IPS-18a (cell line): ENCODE data around the gene NDEL1.

Source experiments
- H3K27ac ChIP-seq: one replicate; pipeline ENCODE4 v1.5.1; 2013; ENCODE audit warnings: low read length
- H3K27me3 ChIP-seq: one replicate; pipeline ENCODE4 v1.6.1; 2013; ENCODE audit warnings: mild to moderate bottlenecking, low read length; ENCODE audit not compliant: control insufficient read depth, insufficient read depth
- H3K36me3 ChIP-seq: one replicate; pipeline ENCODE4 v1.6.1; 2013; ENCODE audit warnings: low read depth, low read length; ENCODE audit not compliant: control insufficient read depth
- H3K4me1 ChIP-seq: one replicate; pipeline ENCODE4 v1.6.1; 2013; ENCODE audit warnings: low read depth, low read length; ENCODE audit not compliant: control insufficient read depth
- H3K4me3 ChIP-seq: one replicate; pipeline ENCODE4 v1.5.1; 2013; ENCODE audit warnings: low read length
- H3K9ac ChIP-seq: one replicate; pipeline ENCODE4 v1.6.1; 2013; ENCODE audit warnings: mild to moderate bottlenecking, low read length, moderate library complexity
- H3K9me3 ChIP-seq: one replicate; pipeline ENCODE4 v1.6.1; 2013; ENCODE audit warnings: low read depth, low read length; ENCODE audit not compliant: control insufficient read depth

NDEL1 gene

DNA sequence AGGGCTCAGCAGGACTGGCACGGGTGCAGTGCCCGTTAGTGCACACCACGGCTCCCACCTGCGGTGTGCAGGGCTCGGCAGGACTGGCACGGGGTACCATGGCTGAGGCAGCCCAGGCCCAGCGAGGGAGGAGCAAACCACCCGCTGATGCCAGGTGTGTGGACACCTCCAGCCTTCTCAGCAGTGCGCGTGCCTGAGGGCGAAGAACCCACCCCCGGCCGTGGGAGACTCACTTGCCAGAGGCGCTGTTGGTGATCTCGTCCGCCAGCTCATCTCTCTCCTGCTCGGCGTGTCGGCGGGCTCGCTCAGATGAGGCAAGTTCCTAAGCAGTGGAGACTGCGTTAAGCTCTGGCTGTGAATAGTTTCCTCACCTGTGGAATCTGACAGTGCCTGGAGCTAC is 45.4 kb downstream of the NDEL1 start:
- no peaks in the 10 kb centered on the region for H3K9me3 ChIP-seq
- no peaks in the 10 kb centered on the region for H3K4me1 ChIP-seq
- no peak overlapping the region for H3K9ac ChIP-seq
- no peaks in the 10 kb centered on the region for H3K27me3 ChIP-seq
- no peak overlapping the region for H3K4me3 ChIP-seq
- H3K27ac ChIP-seq = no peak overlapping the region
- peaks cover 97% of the 10 kb centered on the region for H3K36me3 ChIP-seq

DNA sequence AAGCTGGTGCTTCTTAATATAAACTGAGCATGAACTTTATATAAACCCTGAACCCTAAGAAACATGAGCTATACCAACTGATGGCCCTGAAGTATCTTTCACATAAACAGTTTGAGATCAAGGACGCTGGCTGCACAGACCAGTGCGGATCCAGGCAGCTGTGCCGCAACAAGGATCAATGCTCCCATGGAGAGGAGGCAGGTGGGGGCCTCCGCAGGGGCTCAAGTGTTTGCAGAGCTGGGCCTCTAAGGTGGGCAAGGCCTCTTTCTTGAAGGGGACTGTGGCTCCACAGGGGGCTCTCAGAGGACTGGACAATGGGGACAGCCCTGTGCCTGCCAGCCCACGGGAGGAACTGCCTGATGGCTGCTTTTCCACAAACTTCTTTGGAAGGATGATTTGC is 46.0 kb downstream of the NDEL1 start:
- no peaks in the 10 kb centered on the region for H3K27me3 ChIP-seq
- H3K9ac ChIP-seq = no peak overlapping the region
- no peak overlapping the region for H3K4me3 ChIP-seq
- no peak overlapping the region for H3K27ac ChIP-seq
- no peaks in the 10 kb centered on the region for H3K9me3 ChIP-seq
- H3K4me1 ChIP-seq = no peaks in the 10 kb centered on the region
- peaks cover 95% of the 10 kb centered on the region for H3K36me3 ChIP-seq

- Histone ChIP-seq H3K27ac (no peak overlapping the region), H3K27me3 (no peaks in the 10 kb centered on the region), H3K4me3 (no peak overlapping the region), H3K36me3 (peaks cover 95% of the 10 kb centered on the region), H3K9ac (no peak overlapping the region), H3K9me3 (no peaks in the 10 kb centered on the region), H3K4me1 (no peaks in the 10 kb centered on the region)
These were observed 46.9 kb downstream of the NDEL1 start for GRCh38 chr17:8482546-8482945.

DNA sequence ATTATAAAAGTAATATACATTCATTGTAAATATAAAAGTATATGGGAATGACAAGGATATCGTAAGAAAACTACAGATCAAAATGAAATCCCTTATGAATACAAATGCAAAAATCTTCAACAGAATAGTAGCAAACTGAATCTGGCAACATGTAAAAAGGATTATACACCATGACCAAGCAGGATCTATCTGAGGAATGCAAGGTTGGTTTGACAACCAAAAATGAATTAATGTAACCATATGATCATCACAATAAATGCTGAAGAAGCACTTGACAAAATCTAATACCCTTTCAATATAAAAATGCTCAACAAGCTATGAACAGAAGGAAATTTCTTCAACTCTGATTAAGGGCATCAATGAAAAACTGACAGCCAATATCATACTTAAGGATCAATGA is 48.8 kb downstream of the NDEL1 start:
- peaks cover 94% of the 10 kb centered on the region for H3K36me3 ChIP-seq
- H3K4me3 ChIP-seq = no peak overlapping the region
- no peaks in the 10 kb centered on the region for H3K27me3 ChIP-seq
- H3K9ac ChIP-seq = no peak overlapping the region
- H3K27ac ChIP-seq = no peak overlapping the region
- H3K9me3 ChIP-seq = no peaks in the 10 kb centered on the region
- H3K4me1 ChIP-seq = no peaks in the 10 kb centered on the region

DNA sequence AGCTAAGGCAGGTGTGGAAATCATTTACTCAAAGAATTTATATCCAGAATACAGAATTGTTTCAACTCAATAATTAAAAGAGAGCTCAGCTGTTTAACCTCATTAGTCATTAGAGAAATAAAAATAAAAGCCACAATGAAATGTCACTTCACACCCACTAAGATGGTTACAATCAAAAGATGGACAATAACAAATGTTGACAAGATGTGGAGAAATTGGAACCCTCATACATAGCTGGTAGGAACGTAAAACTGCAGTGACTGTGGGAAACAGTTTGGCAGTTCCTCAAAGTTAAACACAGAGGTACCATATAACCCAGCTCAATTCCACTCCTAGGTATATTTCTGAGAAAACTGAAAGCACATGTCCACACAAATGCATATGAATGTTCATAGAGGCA is 49.8 kb downstream of the NDEL1 start:
- H3K9ac ChIP-seq = no peak overlapping the region
- no peak overlapping the region for H3K4me3 ChIP-seq
- no peaks in the 10 kb centered on the region for H3K9me3 ChIP-seq
- no peaks in the 10 kb centered on the region for H3K4me1 ChIP-seq
- H3K27me3 ChIP-seq = no peaks in the 10 kb centered on the region
- H3K36me3 ChIP-seq = peaks cover 94% of the 10 kb centered on the region
- H3K27ac ChIP-seq = no peak overlapping the region

- H3K27ac ChIP-seq = no peak overlapping the region
- H3K27me3 ChIP-seq = no peaks in the 10 kb centered on the region
- no peak overlapping the region for H3K9ac ChIP-seq
- peaks cover 95% of the 10 kb centered on the region for H3K36me3 ChIP-seq
- no peak overlapping the region for H3K4me3 ChIP-seq
- H3K9me3 ChIP-seq = no peaks in the 10 kb centered on the region
- no peaks in the 10 kb centered on the region for H3K4me1 ChIP-seq
These were observed 51.5 kb downstream of the NDEL1 start for GRCh38 chr17:8487130-8487645.

DNA sequence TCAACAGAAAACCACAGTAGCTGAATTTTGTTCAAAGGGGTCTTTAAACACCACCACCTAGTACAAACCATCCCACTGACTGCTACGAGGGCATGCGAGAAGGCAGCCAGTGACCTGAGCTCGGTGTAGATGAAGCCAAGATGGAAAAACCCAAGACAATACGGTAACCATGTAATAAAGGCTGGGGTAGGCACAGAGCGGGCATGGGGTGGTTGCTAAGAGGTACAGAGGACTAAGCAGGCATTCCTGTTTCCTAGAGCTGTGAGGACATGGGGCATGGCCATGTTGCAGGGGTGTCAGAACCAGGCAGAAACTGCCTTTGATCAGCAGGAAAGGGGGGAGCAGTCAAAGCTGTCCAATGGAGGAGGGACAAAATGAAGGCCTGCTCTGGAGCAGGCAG is 52.1 kb downstream of the NDEL1 start:
- H3K4me1 ChIP-seq = no peaks in the 10 kb centered on the region
- H3K9me3 ChIP-seq = no peaks in the 10 kb centered on the region
- H3K27ac ChIP-seq = no peak overlapping the region
- no peaks in the 10 kb centered on the region for H3K27me3 ChIP-seq
- H3K4me3 ChIP-seq = no peak overlapping the region
- peaks cover 95% of the 10 kb centered on the region for H3K36me3 ChIP-seq
- H3K9ac ChIP-seq = no peak overlapping the region

DNA sequence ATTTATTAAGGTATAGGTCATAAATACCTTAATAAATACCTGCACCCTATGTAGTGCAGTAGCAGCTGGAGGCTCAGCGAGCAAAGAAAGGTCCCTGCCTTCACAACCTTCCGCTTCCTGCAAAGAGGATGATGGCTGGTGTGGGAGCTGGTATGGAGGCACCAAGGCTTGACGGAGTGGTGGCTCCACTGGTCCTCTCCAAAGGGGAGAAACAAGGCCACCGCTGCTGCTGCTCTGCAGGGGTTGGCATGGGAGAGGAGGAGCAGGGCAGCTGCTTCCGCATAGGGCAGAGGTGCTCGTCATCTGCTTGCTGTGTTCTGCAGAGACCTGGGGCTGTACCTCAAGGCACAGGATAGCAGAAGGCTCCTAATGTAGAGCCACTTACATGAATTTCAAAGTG is 52.8 kb downstream of the NDEL1 start:
- H3K9ac ChIP-seq = no peak overlapping the region
- H3K4me1 ChIP-seq = no peaks in the 10 kb centered on the region
- H3K9me3 ChIP-seq = no peaks in the 10 kb centered on the region
- H3K36me3 ChIP-seq = peaks cover 95% of the 10 kb centered on the region
- no peaks in the 10 kb centered on the region for H3K27me3 ChIP-seq
- no peak overlapping the region for H3K27ac ChIP-seq
- no peak overlapping the region for H3K4me3 ChIP-seq

- H3K27ac ChIP-seq = no peak overlapping the region
- no peaks in the 10 kb centered on the region for H3K27me3 ChIP-seq
- H3K4me3 ChIP-seq = no peak overlapping the region
- no peaks in the 10 kb centered on the region for H3K9me3 ChIP-seq
- peaks cover 95% of the 10 kb centered on the region for H3K36me3 ChIP-seq
- no peak overlapping the region for H3K9ac ChIP-seq
- no peaks in the 10 kb centered on the region for H3K4me1 ChIP-seq
These were observed 53.2 kb downstream of the NDEL1 start for GRCh38 chr17:8488901-8489300.

- Histone ChIP-seq H3K9me3 (no peaks in the 10 kb centered on the region), H3K4me1 (no peaks in the 10 kb centered on the region), H3K4me3 (no peak overlapping the region), H3K36me3 (peaks cover 97% of the 10 kb centered on the region), H3K27me3 (no peaks in the 10 kb centered on the region), H3K9ac (no peak overlapping the region), H3K27ac (no peak overlapping the region)
These were observed 54.2 kb downstream of the NDEL1 start for GRCh38 chr17:8489841-8490240.

GRCh38 chr17:8490256-8491023 is 54.8 kb downstream of the NDEL1 start:
- Histone ChIP-seq H3K27me3 (no peaks in the 10 kb centered on the region), H3K9ac (no peak overlapping the region), H3K4me3 (no peak overlapping the region), H3K9me3 (no peaks in the 10 kb centered on the region), H3K36me3 (peaks cover 98% of the 10 kb centered on the region), H3K4me1 (no peaks in the 10 kb centered on the region), H3K27ac (no peak overlapping the region)

DNA sequence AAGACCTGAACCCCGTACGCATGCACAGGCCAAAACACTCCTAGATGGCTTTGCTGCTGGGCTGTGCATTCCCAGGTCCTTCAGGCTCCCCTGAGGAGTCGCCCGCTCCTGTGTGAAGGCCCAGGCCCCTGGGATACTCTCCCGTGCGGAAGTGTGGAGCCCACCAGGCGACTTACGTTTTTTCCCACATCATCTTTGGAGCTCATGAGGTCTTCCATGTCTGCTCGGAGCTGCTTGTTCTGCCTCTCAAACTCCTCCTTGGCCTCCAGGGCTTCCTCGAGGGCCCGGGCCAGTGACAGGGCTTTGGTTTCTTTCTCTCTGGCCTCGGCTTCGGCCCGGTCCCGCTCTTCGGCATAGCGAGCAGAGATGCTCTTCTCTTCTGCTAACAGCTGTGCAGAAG is 56.4 kb downstream of the NDEL1 start:
- peaks cover 96% of the 10 kb centered on the region for H3K36me3 ChIP-seq
- H3K9me3 ChIP-seq = no peaks in the 10 kb centered on the region
- no peaks in the 10 kb centered on the region for H3K27me3 ChIP-seq
- no peaks in the 10 kb centered on the region for H3K4me1 ChIP-seq
- H3K4me3 ChIP-seq = no peak overlapping the region
- no peak overlapping the region for H3K9ac ChIP-seq
- no peak overlapping the region for H3K27ac ChIP-seq
